NCI-H1417 (cell line): ENCODE data around the gene ZNF750.

Experiments
- DNase-seq, 3 experiments: peaks; one replicate each; lab custom pipeline; 2025; lab: John Stamatoyannopoulos, UW

Gene ZNF750

GRCh38 chr17:82872591-82873520 lies 33.0 kb upstream of the ZNF750 start:
- DNase-seq = no peak

GRCh38 chr17:82871776-82872561 lies 32.1 kb upstream of the ZNF750 start:
- DNase-seq = no peak

- DNase-seq = peak in 1 of 3 experiments; percentile 67
Measured at GRCh38 chr17:82871056-82871775, 31.4 kb upstream of the ZNF750 start.

GRCh38 chr17:82870541-82870940 lies 30.7 kb upstream of the ZNF750 start:
- DNase-seq = no peak

GRCh38 chr17:82870091-82870491 lies 30.3 kb upstream of the ZNF750 start:
- DNase-seq = no peak

- peak in 1 of 3 experiments; percentile 37 for DNase-seq
Measured at GRCh38 chr17:82869536-82869935, 29.7 kb upstream of the ZNF750 start.

GRCh38 chr17:82868715-82869131 lies 28.9 kb upstream of the ZNF750 start:
- no peak for DNase-seq

- peak in 1 of 3 experiments; percentile 25 for DNase-seq
Measured at GRCh38 chr17:82867763-82868325, 28.0 kb upstream of the ZNF750 start.

GRCh38 chr17:82866590-82867191 lies 26.9 kb upstream of the ZNF750 start:
- DNase-seq = peak; percentile 29 to 75 (median 50)

- DNase-seq = peak; percentile 59 to 89 (median 71)
Measured at GRCh38 chr17:82865774-82866395, 26.1 kb upstream of the ZNF750 start.

GRCh38 chr17:82865274-82865673 lies 25.5 kb upstream of the ZNF750 start:
- DNase-seq = peak in 2 of 3 experiments; percentile 35 to 46

GRCh38 chr17:82864713-82865248 lies 25.0 kb upstream of the ZNF750 start:
- peak; percentile 55 to 90 (median 69) for DNase-seq

GRCh38 chr17:82863941-82864712 lies 24.3 kb upstream of the ZNF750 start:
- DNase-seq = peak; percentile 69 to 82 (median 80)

- peak in 1 of 3 experiments; percentile 80 for DNase-seq
Measured at GRCh38 chr17:82863383-82863940, 23.6 kb upstream of the ZNF750 start.

GRCh38 chr17:82862737-82863382 lies 23.0 kb upstream of the ZNF750 start:
- no peak for DNase-seq

- no peak for DNase-seq
Measured at GRCh38 chr17:82862191-82862590, 22.4 kb upstream of the ZNF750 start.

- no peak for DNase-seq
Measured at GRCh38 chr17:82861393-82861775, 21.6 kb upstream of the ZNF750 start.

- DNase-seq = no peak
Measured at GRCh38 chr17:82860606-82861392, 21.0 kb upstream of the ZNF750 start.
